ENCODE data around the gene ZNF512. TPM values are rescaled to one million over a fixed set of nuclear protein-coding genes. Genes with fewer than 3 reads are reported as not detected.

Gene ZNF512
- total RNA-seq, 4 donors from 2014 or later: 9.2 to 33.3 (median 20.2) TPM

DNA sequence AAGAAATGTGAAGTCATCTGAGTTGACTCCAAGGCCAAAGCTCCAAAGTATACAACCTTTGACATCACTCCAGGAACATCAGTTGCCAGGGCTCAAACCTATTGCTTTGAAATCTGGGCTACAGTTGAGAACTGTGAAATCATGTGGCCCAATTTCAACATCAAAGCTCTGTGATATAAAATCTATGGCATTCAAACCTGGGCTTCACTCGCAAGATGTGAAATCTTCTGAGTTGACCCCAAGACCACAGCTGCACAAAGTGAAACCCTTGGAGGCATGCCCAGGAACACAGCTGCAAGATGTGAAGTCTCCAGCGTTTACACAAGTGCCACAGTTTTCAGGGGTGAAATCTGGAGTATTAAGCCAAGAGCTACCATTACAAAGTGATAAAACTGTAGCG, 9.4 kb upstream of the ZNF512 start:
- DNase-seq: no peak
- intact Hi-C loops (cut with DNase I; ENCODE audit: low total_unique reads) (no loop called here), in situ Hi-C loops (cut with MboI; ENCODE audit: low pct_ligation_motif_present in 1 of 4, low pct_unique_long_range_greater_than_20kb in 1 of 4, low sequenced_read_pairs in 3 of 4) (no loop called here)
- peaks cover 21% of the 10 kb centered on the region for H3K27me3 ChIP-seq
- no peak overlapping the region for H3K4me3 ChIP-seq
- TF ChIP-seq POLR2A (IDR thresholded peaks at IDR 0.05) (no peak), POLR2AphosphoS5 (IDR thresholded peaks at IDR 0.05) (no peak), CTCF (IDR thresholded peaks at IDR 0.05) (no peak), EP300 (IDR thresholded peaks at IDR 0.05; ENCODE audit: low read depth) (no peak)
- H3K9me3 ChIP-seq: peaks cover 6 to 23% of the 10 kb centered on the region in 2 donors
- no peaks in the 10 kb centered on the region for H3K36me3 ChIP-seq
- H3K4me1 ChIP-seq: no peaks in the 10 kb centered on the region
- WGBS, 2 donors (ENCODE audit: low coverage in 1 of 2): 74% methylated on average over 3 of the region's 3 CpGs; no CpG with 5 or more reads in 1 of the 2 donors
- no peak overlapping the region for H3K27ac ChIP-seq

- Histone ChIP-seq H3K27me3 (no peaks in the 10 kb centered on the region), H3K36me3 (no peaks in the 10 kb centered on the region), H3K4me3 (no peak overlapping the region), H3K27ac (peak overlapping the region in 3 of 4 donors; percentile 75 to 86 (median 82)), H3K4me1 (peaks cover 11 to 33% (median 16%) of the 10 kb centered on the region in 4 donors), H3K9me3 (peaks cover 6 to 8% of the 10 kb centered on the region in 2 donors)
- in situ Hi-C loops (cut with MboI; ENCODE audit: low pct_ligation_motif_present in 1 of 4, low pct_unique_long_range_greater_than_20kb in 1 of 4, low sequenced_read_pairs in 3 of 4) (no loop called here), intact Hi-C loops (cut with DNase I; ENCODE audit: low total_unique reads) (loop anchor here (5.0 kb wide), 1 partner anchor 94 kb away; the partner anchor contains the start of gene IFT172)
- 94 to 100% methylated on average over 1 to 19 of the region's 19 CpGs for WGBS, 2 donors (ENCODE audit: low coverage in 1 of 2)
- no peak for DNase-seq
- no peak for TF ChIP-seq POLR2AphosphoS5 (IDR thresholded peaks at IDR 0.05)
- TF ChIP-seq CTCF (IDR thresholded peaks at IDR 0.05): no peak
- no peak for TF ChIP-seq POLR2A (IDR thresholded peaks at IDR 0.05)
Observed at GRCh38 chr2:27581417-27582128, 1.3 kb upstream of the ZNF512 start.

DNA sequence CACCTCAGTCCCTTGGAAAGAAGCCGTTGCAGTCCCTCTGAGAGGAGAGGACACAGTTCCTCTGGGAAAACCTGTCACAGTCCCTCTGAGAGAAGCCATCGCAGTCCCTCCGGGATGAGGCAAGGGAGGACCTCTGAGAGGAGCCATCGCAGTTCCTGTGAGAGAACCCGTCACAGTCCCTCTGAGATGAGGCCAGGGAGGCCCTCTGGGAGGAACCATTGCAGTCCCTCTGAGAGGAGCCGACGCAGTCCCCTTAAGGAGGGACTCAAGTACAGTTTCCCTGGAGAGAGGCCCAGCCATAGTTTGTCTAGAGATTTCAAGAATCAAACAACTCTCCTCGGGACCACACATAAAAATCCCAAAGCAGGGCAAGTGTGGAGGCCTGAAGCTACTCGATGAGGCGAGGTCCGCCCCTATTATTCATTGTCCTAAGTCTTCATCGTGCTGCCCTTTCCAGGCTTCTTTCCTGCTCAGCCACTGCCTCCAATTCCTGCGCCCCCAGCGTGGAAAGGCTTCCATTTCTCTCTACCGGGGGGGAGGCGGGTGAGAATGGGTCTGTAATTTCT, 630 bp upstream of the ZNF512 start:
- Histone ChIP-seq H3K27me3 (no peaks in the 10 kb centered on the region), H3K4me1 (peaks cover 11 to 33% (median 16%) of the 10 kb centered on the region in 4 donors), H3K27ac (peak overlapping the region; percentile 53 to 86 (median 78)), H3K36me3 (no peaks in the 10 kb centered on the region), H3K4me3 (peak overlapping the region; percentile 42 to 88 (median 54)), H3K9me3 (peaks cover under 1 to 5% of the 10 kb centered on the region in 2 donors)
- no peak for TF ChIP-seq EP300 (IDR thresholded peaks at IDR 0.05; ENCODE audit: low read depth)
- no peak for TF ChIP-seq POLR2A (IDR thresholded peaks at IDR 0.05)
- TF ChIP-seq POLR2AphosphoS5 (IDR thresholded peaks at IDR 0.05): no peak
- no peak for TF ChIP-seq CTCF (IDR thresholded peaks at IDR 0.05)
- WGBS, 2 donors (ENCODE audit: low coverage in 1 of 2): 85 to 90% methylated on average over 5 to 16 of the region's 16 CpGs
- no peak for DNase-seq
- intact Hi-C loops (cut with DNase I; ENCODE audit: low total_unique reads): loop anchor here (5.0 kb wide), 1 partner anchor 95 kb away; the partner anchor contains the start of gene IFT172
- in situ Hi-C loops (cut with MboI; ENCODE audit: low pct_ligation_motif_present in 1 of 4, low pct_unique_long_range_greater_than_20kb in 1 of 4, low sequenced_read_pairs in 3 of 4): no loop called here

GRCh38 chr2:27583390-27583915, 611 bp downstream of the ZNF512 start:
- DNase-seq: no peak
- intact Hi-C loops (cut with DNase I; ENCODE audit: low total_unique reads): loop anchor here (5.0 kb wide), 1 partner anchor 96 kb away; the partner anchor contains the start of gene IFT172
- Histone ChIP-seq H3K36me3 (no peaks in the 10 kb centered on the region), H3K9me3 (no peaks in the 10 kb centered on the region), H3K4me3 (peak overlapping the region; percentile 42 to 88 (median 54)), H3K4me1 (peaks cover 11 to 33% (median 16%) of the 10 kb centered on the region in 4 donors), H3K27me3 (no peaks in the 10 kb centered on the region), H3K27ac (peak overlapping the region; percentile 53 to 86 (median 78))
- WGBS, 2 donors (ENCODE audit: low coverage in 1 of 2): 13 to 18% methylated on average over 4 to 12 of the region's 12 CpGs
- TF ChIP-seq POLR2A (IDR thresholded peaks at IDR 0.05) (no peak), CTCF (IDR thresholded peaks at IDR 0.05) (no peak), POLR2AphosphoS5 (IDR thresholded peaks at IDR 0.05) (no peak), EP300 (IDR thresholded peaks at IDR 0.05; ENCODE audit: low read depth) (no peak)
- in situ Hi-C loops (cut with MboI; ENCODE audit: low pct_ligation_motif_present in 1 of 4, low pct_unique_long_range_greater_than_20kb in 1 of 4, low sequenced_read_pairs in 3 of 4): no loop called here
